NOMO-1 treated with dmso at 0.1 percent for 144 hours (cell line): ENCODE measurements around the gene BLCAP.
"Not testable (repeated sequence)": the region's sequence is repeated elsewhere in the genome, so short reads cannot be mapped to it uniquely, and the experiment has no call there.

ENCODE experiments used
- DNase-seq: peaks from one replicate; lab custom pipeline; 2025; ENCODE audit not compliant: unreplicated experiment; lab: John Stamatoyannopoulos, UW

BLCAP gene

GRCh38 chr20:37490663-37491350 is 36.9 kb downstream of the BLCAP start:
- no peak for DNase-seq

DNA sequence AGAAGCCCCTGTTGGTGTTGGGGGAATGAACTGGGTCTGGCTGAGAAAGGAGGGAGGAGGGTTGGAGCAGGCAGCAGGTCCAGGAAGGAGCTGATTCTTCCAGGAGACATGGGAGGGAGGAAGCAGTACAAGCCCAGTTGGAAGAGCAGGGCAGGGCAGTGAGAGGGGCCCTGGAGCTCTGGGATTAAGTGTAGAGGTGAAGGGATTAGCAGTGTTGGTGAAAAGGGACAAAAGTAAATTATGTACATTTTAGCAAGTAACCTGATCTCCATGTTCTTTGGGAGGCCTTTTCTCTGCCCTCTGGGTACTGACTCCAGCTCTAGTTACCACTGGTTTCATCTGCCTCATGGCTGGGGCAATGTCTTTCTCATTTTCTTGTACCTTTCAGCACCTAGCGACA is 41.5 kb downstream of the BLCAP start:
- DNase-seq = not testable (repeated sequence)

DNA sequence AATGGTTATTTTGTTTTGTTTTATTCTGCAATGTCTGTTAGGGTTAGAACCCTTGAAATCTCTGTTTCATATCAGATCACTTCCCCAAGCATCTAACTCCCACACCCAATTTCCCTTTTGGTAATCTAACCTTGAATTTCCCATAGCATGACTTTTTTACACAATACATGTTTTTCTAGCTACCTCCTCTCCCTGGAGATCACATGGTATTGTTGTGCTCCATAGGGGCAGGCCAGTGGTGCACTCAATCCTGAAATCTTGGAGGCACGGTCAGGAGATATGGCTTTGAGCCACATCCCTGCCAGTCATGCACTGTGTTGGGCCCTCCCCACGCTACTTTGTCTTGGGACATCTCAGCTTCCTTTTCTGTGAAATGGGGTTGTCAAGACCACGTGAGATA is 43.3 kb downstream of the BLCAP start:
- DNase-seq = no peak

GRCh38 chr20:37481610-37482009 is 46.1 kb downstream of the BLCAP start:
- no peak for DNase-seq

- DNase-seq = no peak
Observed at GRCh38 chr20:37480919-37481318, 46.8 kb downstream of the BLCAP start.

GRCh38 chr20:37479925-37480691 is 47.6 kb downstream of the BLCAP start:
- no peak for DNase-seq

GRCh38 chr20:37479266-37479665 is 48.4 kb downstream of the BLCAP start:
- DNase-seq = no peak

DNA sequence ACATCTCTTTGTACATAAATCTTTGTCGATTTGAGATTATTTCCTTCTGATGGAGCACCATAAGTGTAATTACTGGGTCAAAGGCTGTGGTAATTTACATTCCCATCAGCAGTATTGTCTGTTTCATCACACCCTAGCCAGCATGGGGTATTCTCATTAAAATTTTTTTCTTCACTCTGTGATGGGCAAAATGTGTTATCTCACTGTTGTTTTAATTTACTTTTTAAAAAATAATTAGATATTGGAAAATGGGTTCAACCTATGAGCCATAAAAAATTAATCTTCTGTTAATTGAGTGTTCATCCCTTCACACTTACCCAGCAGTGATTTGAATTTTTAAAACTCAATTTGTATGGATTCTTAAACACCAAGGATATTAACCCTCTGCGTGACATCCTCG is 50.6 kb downstream of the BLCAP start:
- no peak for DNase-seq

- DNase-seq = no peak
Observed at GRCh38 chr20:37475252-37475651, 52.4 kb downstream of the BLCAP start.

GRCh38 chr20:37474386-37474785 is 53.3 kb downstream of the BLCAP start:
- no peak for DNase-seq

- no peak for DNase-seq
Observed at GRCh38 chr20:37473249-37474000, 54.3 kb downstream of the BLCAP start.

- not testable (repeated sequence) for DNase-seq
Observed at GRCh38 chr20:37472435-37472834, 55.2 kb downstream of the BLCAP start.

DNA sequence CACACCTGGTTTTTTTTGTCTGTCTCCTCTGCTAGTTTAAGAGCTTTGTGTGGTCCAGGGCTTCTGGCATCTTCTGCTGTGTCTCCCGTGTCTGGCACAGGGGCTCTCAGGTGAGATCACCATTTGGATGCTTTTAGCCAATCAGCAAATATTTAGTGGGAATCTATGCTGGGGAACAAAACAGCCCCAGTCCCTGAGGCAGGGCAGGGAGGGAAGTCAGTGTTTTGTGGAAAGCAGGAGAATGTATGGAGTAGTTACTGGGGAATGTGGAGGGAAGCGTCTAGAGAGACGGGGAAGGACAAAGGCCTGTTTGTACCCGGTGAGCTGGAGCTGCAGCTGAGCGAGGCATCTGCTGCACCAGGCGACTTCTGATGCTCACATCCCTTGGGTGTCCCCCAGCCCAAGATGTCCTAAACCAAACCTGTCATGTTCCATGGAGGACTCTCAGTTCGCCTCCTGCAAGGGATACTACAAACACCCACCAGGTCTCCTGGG is 55.9 kb downstream of the BLCAP start:
- DNase-seq = no peak

GRCh38 chr20:37470190-37470589 is 57.5 kb downstream of the BLCAP start:
- DNase-seq = not testable (repeated sequence)

GRCh38 chr20:37469531-37469930 is 58.1 kb downstream of the BLCAP start:
- no peak for DNase-seq

DNA sequence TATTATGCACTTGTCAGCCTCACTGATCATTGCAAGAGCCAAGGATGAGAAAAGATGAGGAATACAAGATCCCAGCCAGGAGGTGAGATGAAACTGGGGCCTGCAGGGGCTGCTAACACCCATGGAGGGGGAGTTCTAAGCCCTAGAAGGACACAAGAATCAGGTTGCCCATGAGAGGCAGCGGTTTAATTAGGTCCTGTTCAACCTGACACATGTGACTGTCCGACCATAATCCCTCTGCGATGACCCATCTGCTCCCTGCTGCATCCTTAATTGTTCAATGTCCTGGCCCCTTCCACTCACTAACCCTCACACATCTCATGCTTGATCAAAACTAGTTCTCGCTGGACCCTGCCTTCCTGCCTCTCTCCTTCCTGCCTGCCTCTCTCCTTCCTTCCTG is 58.8 kb downstream of the BLCAP start:
- DNase-seq = no peak
